HepG2 (cell line): Measurements from ENCODE around the gene DCLK1. TPM values are rescaled to one million over a fixed set of nuclear protein-coding genes. Genes with fewer than 3 reads are reported as not detected.

Source experiments
- ATAC-seq: fragments of 200-7000 bp; cut with Tn5 transposase; 3 replicates; pipeline ENCODE4 v1.9.1; 2020; ENCODE audit warnings: mild to moderate bottlenecking, moderate library complexity
- BruUV-seq: library from RNA; stranded (reverse); fragments of 400-500 nt; replicated peaks from 2 replicates; lab custom pipeline; 2021; lab: Mats Ljungman, UMichigan
- CTCF ChIA-PET: fragments of 300-600 bp; formaldehyde crosslinking; extraction: SDS; loops from one replicate; lab custom pipeline; 2021; ENCODE audit warnings: low total read pairs, inconsistent platforms, low intra/inter-chr PET ratio; lab: Yijun Ruan, JAX
- POLR2A ChIA-PET: fragments of 350-600 bp; sonication (Branson Sonifier 250); formaldehyde crosslinking; loops from one replicate; lab custom pipeline; 2020; ENCODE audit warnings: antibody characterized with exemption, inconsistent platforms; lab: Yijun Ruan, JAX
- DNase-seq: peaks from one replicate; pipeline ENCODE4 v3.0.0-alpha.2; 2015; ENCODE audit warnings: low spot score
- FAIRE-seq: peaks from 3 replicates; lab custom pipeline; 2011; peaks lifted over from hg19 to GRCh38; lab: Jason Lieb, UNC
- H2AFZ ChIP-seq: one replicate; pipeline ENCODE4 v1.6.1; 2011; ENCODE audit warnings: low read length, inconsistent platforms
- H3K27ac ChIP-seq: fragments of 300-600 bp; 3 replicates; pipeline ENCODE4 v1.8.0; 2011; ENCODE audit warnings: mixed run types, mild to moderate bottlenecking, mixed read lengths, low read length, inconsistent platforms; ENCODE audit not compliant: insufficient read depth; ENCODE audit errors: extremely low read length
- H3K27me3 ChIP-seq, 2 experiments: fragments of 200-600 bp in 1 of 2; 2 replicates in 1 of 2; 3 replicates in 1 of 2; pipeline versions ENCODE4 v1.6.0 to v1.8.0; 2011; ENCODE audit warnings: low read length in 2 of 2, mild to moderate bottlenecking in 2 of 2, moderate library complexity in 2 of 2, inconsistent platforms in 1 of 2; ENCODE audit not compliant: insufficient read depth in 2 of 2, control insufficient read depth in 1 of 2
- H3K36me3 ChIP-seq, 2 experiments: fragments of 200-600 bp in 1 of 2; replicated peaks in 1 of 2; 2 replicates in 1 of 2; 3 replicates in 1 of 2; pipeline versions ENCODE4 v1.5.1 to v1.8.0; 2011; ENCODE audit warnings: low read length in 2 of 2, inconsistent platforms in 1 of 2; ENCODE audit not compliant: insufficient read depth in 2 of 2, control insufficient read depth in 1 of 2
- H3K4me1 ChIP-seq: 2 replicates; pipeline ENCODE4 v1.5.1; 2012; ENCODE audit warnings: low read length, inconsistent platforms; ENCODE audit not compliant: insufficient read depth
- H3K4me2 ChIP-seq: 2 replicates; pipeline ENCODE4 v1.6.0; 2011; ENCODE audit warnings: low read depth, low read length, inconsistent platforms
- H3K4me3 ChIP-seq, 3 experiments: fragments of 200-600 bp in 1 of 3; sonication (generic), shearing (Covaris generic) in 1 of 3; replicated peaks in 1 of 3; 2 replicates each; pipeline ENCODE4 v1.5.1; 2011 to 2016; ENCODE audit warnings: low read length in 3 of 3, inconsistent platforms in 2 of 3, low read depth in 2 of 3, mild to moderate bottlenecking in 2 of 3, control low read depth in 1 of 3, mixed read lengths in 1 of 3; ENCODE audit not compliant: insufficient read depth in 1 of 3
- H3K79me2 ChIP-seq: one replicate; pipeline ENCODE4 v1.6.1; 2011; ENCODE audit warnings: low read length, inconsistent platforms; ENCODE audit not compliant: insufficient read depth
- H3K9ac ChIP-seq: 2 replicates; pipeline ENCODE4 v1.6.0; 2011; ENCODE audit warnings: mild to moderate bottlenecking, low read depth, low read length, inconsistent platforms; ENCODE audit not compliant: insufficient read depth
- H3K9me3 ChIP-seq: 2 replicates; pipeline ENCODE4 v1.5.1; 2012; ENCODE audit warnings: mild to moderate bottlenecking, low read length
- H4K20me1 ChIP-seq: 2 replicates; pipeline ENCODE4 v1.6.0; 2011; ENCODE audit warnings: inconsistent platforms, mild to moderate bottlenecking, low read length, moderate library complexity; ENCODE audit not compliant: insufficient read depth
- GATA4 ChIP-seq: sonication (generic); IDR thresholded peaks from 2 replicates; pipeline ENCODE4 v1.6.1; 2016; ENCODE audit warnings: antibody characterized with exemption, low read depth, borderline replicate concordance
- MTF1 ChIP-seq: sonication (generic); formaldehyde crosslinking; IDR thresholded peaks from 2 replicates; pipeline ENCODE4 v1.5.0; 2020; ENCODE audit warnings: missing genetic modification reagents
- NAIF1 ChIP-seq: sonication (generic); formaldehyde crosslinking; IDR thresholded peaks from 2 replicates; pipeline ENCODE4 v1.5.0; 2020; ENCODE audit warnings: mild to moderate bottlenecking, missing genetic modification reagents, borderline replicate concordance
- REL ChIP-seq: sonication (generic); formaldehyde crosslinking; conservative IDR thresholded peaks from 2 replicates; pipeline ENCODE4 v1.8.0; 2022; ENCODE audit warnings: mild to moderate bottlenecking, missing genetic modification reagents, moderate library complexity
- ZBTB2 ChIP-seq: sonication (generic); formaldehyde crosslinking; IDR thresholded peaks from 2 replicates; pipeline ENCODE4 v1.8.0; 2022; ENCODE audit warnings: low read depth, missing genetic modification reagents
- ZMAT5 ChIP-seq: sonication (generic); formaldehyde crosslinking; IDR thresholded peaks from 2 replicates; pipeline ENCODE4 v1.5.0; 2020; ENCODE audit warnings: mild to moderate bottlenecking, low read depth, missing genetic modification reagents, borderline replicate concordance
- ZNF446 ChIP-seq: sonication (generic); formaldehyde crosslinking; IDR thresholded peaks from 2 replicates; pipeline ENCODE4 v1.5.0; 2020; ENCODE audit warnings: mild to moderate bottlenecking, missing genetic modification reagents
- ZNF740 ChIP-seq: sonication (generic); formaldehyde crosslinking; IDR thresholded peaks from 2 replicates; pipeline ENCODE4 v1.4.0; 2020; ENCODE audit warnings: missing genetic modification reagents
- ZNF775 ChIP-seq: sonication (generic); formaldehyde crosslinking; IDR thresholded peaks from 2 replicates; pipeline ENCODE4 v1.4.0; 2020; ENCODE audit warnings: missing genetic modification reagents, mild to moderate bottlenecking, moderate library complexity, borderline replicate concordance
- WGBS: methylation state at CpG from one replicate; pipeline ENCODE4 v1.1.6; 2017; ENCODE audit warnings: low lambda C conversion rate; 5-methylcytosine and 5-hydroxymethylcytosine counted together
- in situ Hi-C: cut with HindIII; loops from 2 replicates; pipeline ENCODE4 v1.10.0; 2017; ENCODE audit warnings: low pct_unique_long_range_greater_than_20kb; ENCODE audit not compliant: extremely low pct_ligation_motif_present
- intact Hi-C: fragments of 100-400 bp; cut with micrococcal nuclease; formaldehyde crosslinking; loops from one replicate; pipeline ENCODE4 v1.10.0; 2022; ENCODE audit not compliant: unreplicated experiment
- polyA plus RNA-seq, 8 experiments: library from polyadenylated mRNA; depleted of rRNA in 3 of 8; stranded (reverse) in 7 of 8; unstranded in 1 of 8; fragments of >200 nt; fragmentation: Illumina TruSeq in 4 of 8; extraction: Trizol in 4 of 8; gene quantifications; 2 replicates each; pipeline versions ENCODE4 v1.2.1 to v1.2.3, GENCODE V29; 2011 to 2016; ENCODE audit warnings: low read depth in 4 of 8, missing spikeins in 1 of 8, mixed read lengths in 1 of 8; ENCODE audit not compliant: insufficient read depth in 1 of 8
- total RNA-seq, 5 experiments: library from RNA; depleted of rRNA; stranded (reverse); fragments of >200 nt; fragmentation: Illumina TruSeq; extraction: Trizol; gene quantifications; 2 replicates each; pipeline ENCODE4 v1.2.3, GENCODE V29; 2016; ENCODE audit warnings: low read depth in 1 of 5

DCLK1 gene
- total and polyA plus RNA-seq, 2 of the 13 experiments (the other 11 are each of a cell fraction or from before 2014, with no cell fraction given): not detected

GRCh38 chr13:35850569-35850968 is 280.6 kb downstream of the DCLK1 start:
- no peak overlapping the region for H3K27ac ChIP-seq
- H4K20me1 ChIP-seq: no peaks in the 10 kb centered on the region
- TF ChIP-seq GATA4 (no peak), REL (no peak), ZNF775 (CRISPR knock-in tag) (no peak), ZBTB2 (CRISPR knock-in tag) (no peak), MTF1 (no peak), ZMAT5 (CRISPR knock-in tag) (no peak), NAIF1 (CRISPR knock-in tag) (no peak), ZNF740 (CRISPR knock-in tag) (no peak), ZNF446 (CRISPR knock-in tag) (no peak)
- no peak for FAIRE-seq
- H3K4me2 ChIP-seq: no peak overlapping the region
- H3K4me1 ChIP-seq: no peaks in the 10 kb centered on the region
- BruUV-seq: no TSS peak
- CTCF ChIA-PET: no interaction called here
- no peak for DNase-seq
- no peak overlapping the region for H3K9ac ChIP-seq
- intact Hi-C loops (loop anchor here (10.0 kb wide), 1 partner anchor 614 kb away; no protein-coding TSS in a partner anchor), in situ Hi-C loops (no loop called here)
- no peak for ATAC-seq
- POLR2A ChIA-PET: no interaction called here
- no peaks in the 10 kb centered on the region for H3K79me2 ChIP-seq
- no peaks in the 10 kb centered on the region for H3K9me3 ChIP-seq
- no peak overlapping the region for H2AFZ ChIP-seq
- no peak overlapping the region for H3K4me3 ChIP-seq
- WGBS: 1% methylated on average over 5 of the region's 5 CpGs
- H3K27me3 ChIP-seq: peaks cover 0 to 8% of the 10 kb centered on the region in 2 experiments; a peak in 1 of 5 replicates
- no peaks in the 10 kb centered on the region for H3K36me3 ChIP-seq
